ENCODE data around the gene SPSB1.
A peak's percentile ranks its signal among the peaks of the same experiment; 100 is the strongest.

SPSB1 gene

DNA sequence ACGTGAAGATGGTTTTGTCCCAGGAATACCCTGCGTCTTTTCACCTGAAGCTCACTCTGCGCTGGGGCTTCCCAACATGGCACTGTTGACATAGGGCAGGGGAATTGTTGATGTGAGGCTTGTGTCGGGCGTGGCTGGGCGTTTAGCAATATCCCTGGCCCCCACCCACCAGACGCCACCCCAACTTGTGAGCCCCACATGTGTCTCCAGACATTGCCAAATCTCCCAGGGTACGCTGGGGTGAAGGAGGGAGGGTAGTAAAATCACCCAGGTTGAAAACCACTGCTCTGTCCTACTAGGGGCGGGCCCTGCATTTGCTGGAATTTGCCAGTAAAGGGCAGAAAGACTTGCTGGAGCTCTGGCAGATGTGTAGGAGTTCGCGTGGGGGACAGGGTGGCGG, 36.0 kb downstream of the SPSB1 start:
- no peak overlapping the region for H3K4me3 Mint-ChIP-seq
- no peak for TF ChIP-seq CTCF (IDR thresholded peaks at IDR 0.05; ENCODE audit: unreplicated experiment in 3 of 3)
- peaks cover 3% of the 10 kb centered on the region for H3K27me3 Mint-ChIP-seq (ENCODE audit: low read depth)
- peaks cover 27% of the 10 kb centered on the region for H3K4me1 Mint-ChIP-seq
- H3K36me3 Mint-ChIP-seq (ENCODE audit: low read depth), result no peaks in the 10 kb centered on the region
- no peaks in the 10 kb centered on the region for H3K9me3 Mint-ChIP-seq
- H3K27ac Mint-ChIP-seq, result no peak overlapping the region

GRCh38 chr1:9331016-9331415, 38.3 kb downstream of the SPSB1 start:
- Mint-ChIP-seq H3K27ac (no peak overlapping the region), H3K36me3 (ENCODE audit: low read depth) (no peaks in the 10 kb centered on the region), H3K4me1 (peaks cover 20% of the 10 kb centered on the region), H3K4me3 (no peak overlapping the region), H3K27me3 (ENCODE audit: low read depth) (peaks cover 3% of the 10 kb centered on the region), H3K9me3 (no peaks in the 10 kb centered on the region)
- no peak for TF ChIP-seq CTCF (IDR thresholded peaks at IDR 0.05; ENCODE audit: unreplicated experiment in 3 of 3)

GRCh38 chr1:9331558-9332346, 39.1 kb downstream of the SPSB1 start:
- no peak for TF ChIP-seq CTCF (IDR thresholded peaks at IDR 0.05; ENCODE audit: unreplicated experiment in 3 of 3)
- peaks cover 3% of the 10 kb centered on the region for H3K27me3 Mint-ChIP-seq (ENCODE audit: low read depth)
- H3K9me3 Mint-ChIP-seq, result no peaks in the 10 kb centered on the region
- no peak overlapping the region for H3K4me3 Mint-ChIP-seq
- H3K4me1 Mint-ChIP-seq, result peaks cover 14% of the 10 kb centered on the region
- peak overlapping the region in 2 of 3 experiments; percentile 12 to 17 for H3K27ac Mint-ChIP-seq
- no peaks in the 10 kb centered on the region for H3K36me3 Mint-ChIP-seq (ENCODE audit: low read depth)

- no peak for TF ChIP-seq CTCF (IDR thresholded peaks at IDR 0.05; ENCODE audit: unreplicated experiment in 3 of 3)
- H3K36me3 Mint-ChIP-seq (ENCODE audit: low read depth), result no peaks in the 10 kb centered on the region
These were observed 39.9 kb downstream of the SPSB1 start for GRCh38 chr1:9332513-9333143.

GRCh38 chr1:9338397-9339246, 45.9 kb downstream of the SPSB1 start:
- no peak for TF ChIP-seq CTCF (IDR thresholded peaks at IDR 0.05; ENCODE audit: unreplicated experiment in 3 of 3)
- peaks cover 14% of the 10 kb centered on the region for H3K4me1 Mint-ChIP-seq
- H3K36me3 Mint-ChIP-seq (ENCODE audit: low read depth), result no peaks in the 10 kb centered on the region
- H3K27me3 Mint-ChIP-seq (ENCODE audit: low read depth), result no peaks in the 10 kb centered on the region
- peaks cover 5% of the 10 kb centered on the region for H3K9me3 Mint-ChIP-seq
- H3K27ac Mint-ChIP-seq, result peak overlapping the region; percentile 48 to 51 (median 51)
- H3K4me3 Mint-ChIP-seq, result no peak overlapping the region

More at GRCh38 chr1:9332513-9333143, 39.9 kb downstream of the SPSB1 start:
- Mint-ChIP-seq H3K27ac (peak overlapping the region in 2 of 3 experiments; percentile 12 to 17), H3K27me3 (ENCODE audit: low read depth) (peaks cover 3% of the 10 kb centered on the region), H3K4me3 (no peak overlapping the region), H3K9me3 (no peaks in the 10 kb centered on the region), H3K4me1 (peaks cover 6% of the 10 kb centered on the region)

Data from nephron (organoid).